Hematopoietic multipotent progenitor cell (in vitro differentiated cells): Measurements from ENCODE around the gene TRAPPC10. TPM values are rescaled to one million over a fixed set of nuclear protein-coding genes. Genes with fewer than 3 reads are reported as not detected.
"Not testable (repeated sequence)": the region's sequence is repeated elsewhere in the genome, so short reads cannot be mapped to it uniquely, and the experiment has no call there.

Source experiments
- DNase-seq, 3 donors: peaks; one replicate each; pipeline ENCODE4 v3.0.0-alpha.2; 2011 to 2015; ENCODE audit warnings: low read depth in 2 of 3, low spot score in 2 of 3
- total RNA-seq: library from RNA; depleted of rRNA; stranded (reverse); fragments of >200 nt; gene quantifications from one replicate; pipeline ENCODE4 v1.2.3, GENCODE V29; 2012

TRAPPC10 gene
- total RNA-seq, 1 donor: 29.9 TPM

DNA sequence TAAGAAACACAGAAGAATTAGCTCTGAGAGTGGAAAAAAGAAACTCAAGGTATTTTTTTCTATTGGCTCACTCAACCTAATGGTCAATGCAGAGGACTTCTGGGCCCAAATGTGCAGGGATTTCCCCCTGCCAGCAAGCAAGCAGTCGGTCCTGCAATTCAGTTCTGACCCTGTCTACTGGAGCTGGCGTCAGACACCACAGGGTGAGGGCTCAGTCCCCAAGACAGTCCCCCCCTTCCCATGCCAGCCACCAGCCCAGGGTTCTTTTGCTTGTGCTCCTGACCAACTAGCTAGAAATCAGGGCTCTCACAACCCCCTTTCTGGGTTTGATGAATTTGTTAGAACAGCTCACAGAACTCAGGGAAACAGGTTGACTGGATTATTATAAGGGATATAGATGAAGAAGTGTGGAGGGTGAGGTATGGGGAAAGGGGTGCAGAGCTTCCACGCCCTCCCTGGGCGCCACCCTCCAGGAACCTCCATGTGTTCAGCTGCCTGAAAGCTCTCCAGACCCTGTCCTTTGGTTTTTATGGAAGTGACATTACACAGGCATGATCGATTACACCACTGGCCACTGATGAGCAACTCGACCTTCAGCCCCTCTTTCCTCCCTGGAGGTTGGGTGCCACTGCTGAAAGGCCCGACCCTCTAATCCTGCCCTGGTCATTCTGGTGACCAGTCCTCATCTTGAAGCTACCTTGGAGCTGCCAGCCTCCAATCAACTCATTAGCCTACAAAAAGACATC is 72.6 kb downstream of the TRAPPC10 start:
- DNase-seq: no peak

DNA sequence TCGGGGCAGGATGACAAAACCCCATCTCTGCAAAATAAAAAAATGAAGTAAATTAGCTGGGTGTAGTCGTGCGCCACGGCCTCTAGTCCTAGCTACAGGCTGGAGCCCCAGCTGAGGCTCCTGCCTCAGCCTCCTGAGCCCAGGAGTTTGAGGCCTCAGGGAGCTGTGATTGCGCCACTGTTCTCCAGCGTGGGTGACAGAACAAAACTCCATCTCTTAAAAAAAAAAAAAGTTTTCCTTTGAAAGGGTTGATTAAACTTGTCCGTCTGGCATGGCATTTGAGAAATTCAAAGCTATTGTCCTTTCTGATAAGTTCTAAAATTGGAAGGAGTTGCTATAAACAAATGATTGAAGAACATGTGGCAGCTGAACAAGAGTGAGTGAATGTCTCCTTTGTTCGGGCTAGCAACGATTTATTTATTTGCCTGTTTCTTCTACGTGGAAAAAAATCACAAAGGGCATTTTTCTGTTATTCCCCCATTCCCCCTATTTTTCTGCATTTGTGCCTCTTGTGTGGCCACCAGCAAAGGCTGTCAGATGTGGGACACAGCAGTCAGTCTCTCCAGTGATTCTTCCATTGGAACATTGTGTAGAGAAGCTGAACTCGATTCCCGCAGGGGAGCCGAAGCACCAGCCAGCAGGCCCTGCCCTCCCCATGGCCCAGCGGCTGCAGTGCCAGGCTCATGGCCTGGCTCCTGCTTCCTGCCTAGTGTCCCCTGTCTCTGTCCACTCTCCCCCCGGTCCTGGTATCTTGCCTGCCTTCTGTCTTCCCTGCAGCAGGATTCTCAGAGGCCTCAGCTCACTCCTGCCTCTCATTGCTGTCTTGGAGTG is 73.6 kb downstream of the TRAPPC10 start:
- DNase-seq: no peak

DNA sequence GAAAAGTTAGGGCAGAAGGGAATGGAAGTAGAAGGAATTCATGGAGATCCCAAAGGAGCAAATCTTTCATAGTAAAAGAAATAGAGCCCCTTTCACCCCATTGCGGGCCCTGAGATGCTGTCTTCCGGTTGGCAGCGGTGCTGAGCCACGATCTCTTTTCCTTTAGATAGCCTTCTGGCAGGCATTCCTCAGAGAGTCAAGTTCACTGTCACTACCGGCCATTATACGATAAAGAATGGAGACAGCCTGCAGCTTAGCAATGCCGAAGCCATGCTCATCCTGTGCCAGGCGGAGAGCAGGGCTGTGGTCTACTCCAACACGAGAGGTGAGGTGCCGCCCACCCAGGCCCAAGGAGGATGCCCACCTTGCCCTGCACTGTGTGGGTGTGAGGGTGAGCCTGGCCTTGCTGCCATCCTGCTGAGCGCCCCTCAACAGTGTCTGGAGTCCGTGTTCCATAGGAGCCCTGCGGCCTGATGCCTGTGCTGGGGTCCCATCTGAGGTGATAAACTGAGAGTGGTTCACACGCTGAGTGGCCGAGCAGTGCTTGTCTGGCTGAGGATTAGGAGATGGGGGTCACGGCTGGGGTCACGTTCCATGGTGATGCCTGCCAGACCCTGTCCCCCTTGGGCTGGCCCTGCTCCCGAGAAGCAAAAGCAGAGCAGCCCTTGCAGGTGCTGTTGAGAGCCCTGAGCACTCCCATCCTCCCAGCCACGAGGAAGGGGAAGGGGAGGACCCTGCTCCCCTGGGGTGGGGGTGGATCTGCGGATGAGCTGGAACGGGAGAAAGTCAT is 74.7 kb downstream of the TRAPPC10 start:
- no peak for DNase-seq

- peak in 2 of 3 donors; percentile 81 to 94 for DNase-seq
Observed at GRCh38 chr21:44087426-44088400, 75.6 kb downstream of the TRAPPC10 start.

DNA sequence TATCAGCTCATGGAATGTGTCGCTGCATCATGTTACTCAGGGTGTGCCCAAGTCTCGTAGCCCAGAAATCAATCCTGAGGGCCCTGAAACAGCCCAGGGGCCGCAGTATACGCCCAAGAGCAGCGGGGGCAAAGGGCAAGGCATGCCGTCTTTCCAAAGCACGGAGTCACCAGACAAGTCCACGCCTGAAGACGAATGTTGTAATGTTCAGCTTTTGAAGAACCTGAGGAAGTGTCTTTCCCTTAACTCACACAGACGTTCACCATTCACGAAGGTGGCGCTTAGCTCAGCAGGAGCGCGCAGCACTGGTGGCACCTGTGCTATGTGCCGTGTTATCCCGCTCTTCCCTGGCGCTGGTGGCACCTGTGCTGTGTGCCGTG is 76.3 kb downstream of the TRAPPC10 start:
- no peak for DNase-seq

GRCh38 chr21:44089001-44089911 is 77.1 kb downstream of the TRAPPC10 start:
- peak in 2 of 3 donors; percentile 36 to 42 for DNase-seq

DNA sequence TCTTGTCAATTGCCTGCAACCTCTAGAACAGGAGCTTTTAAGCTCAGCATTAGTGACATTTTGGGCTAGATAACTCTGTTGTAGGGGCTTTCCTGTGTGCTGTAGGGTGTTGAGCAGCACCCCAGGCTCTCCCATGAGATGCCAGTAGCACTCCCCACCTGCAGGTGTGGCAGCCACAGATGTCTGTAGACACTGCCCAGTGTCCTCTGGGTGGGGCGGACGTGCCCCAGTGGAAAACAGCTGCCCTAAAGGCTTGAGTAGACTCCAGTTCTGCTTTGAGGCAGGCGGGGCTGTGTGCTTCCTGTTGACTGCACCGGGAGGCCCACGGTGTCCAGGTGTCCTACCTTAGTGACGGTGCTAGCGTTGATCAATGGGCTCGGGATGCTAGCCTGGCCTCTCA is 78.2 kb downstream of the TRAPPC10 start:
- DNase-seq: no peak

GRCh38 chr21:44092211-44092610 is 80.1 kb downstream of the TRAPPC10 start:
- DNase-seq: no peak

- no peak for DNase-seq
Observed at GRCh38 chr21:44093761-44094160, 81.7 kb downstream of the TRAPPC10 start.

DNA sequence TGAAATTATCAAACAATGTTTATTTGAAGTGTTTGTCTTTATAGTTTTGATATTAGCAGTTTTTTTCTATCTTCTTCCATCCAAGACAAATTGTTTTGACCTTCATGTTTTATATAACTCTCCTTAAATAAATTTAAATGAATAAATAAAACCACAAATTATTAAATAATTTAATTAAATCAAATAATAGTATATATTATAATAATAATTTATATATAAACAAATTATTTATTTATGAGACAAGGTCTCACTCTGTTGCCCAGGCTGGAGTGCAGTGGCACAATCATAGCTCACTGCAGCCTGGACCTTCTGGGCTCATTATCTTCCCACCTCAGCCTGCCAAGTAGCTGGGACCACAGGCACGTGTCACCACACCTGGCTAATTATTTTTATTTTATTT is 82.7 kb downstream of the TRAPPC10 start:
- DNase-seq: no peak

GRCh38 chr21:44098507-44098906 is 86.4 kb downstream of the TRAPPC10 start:
- not testable (repeated sequence) for DNase-seq

DNA sequence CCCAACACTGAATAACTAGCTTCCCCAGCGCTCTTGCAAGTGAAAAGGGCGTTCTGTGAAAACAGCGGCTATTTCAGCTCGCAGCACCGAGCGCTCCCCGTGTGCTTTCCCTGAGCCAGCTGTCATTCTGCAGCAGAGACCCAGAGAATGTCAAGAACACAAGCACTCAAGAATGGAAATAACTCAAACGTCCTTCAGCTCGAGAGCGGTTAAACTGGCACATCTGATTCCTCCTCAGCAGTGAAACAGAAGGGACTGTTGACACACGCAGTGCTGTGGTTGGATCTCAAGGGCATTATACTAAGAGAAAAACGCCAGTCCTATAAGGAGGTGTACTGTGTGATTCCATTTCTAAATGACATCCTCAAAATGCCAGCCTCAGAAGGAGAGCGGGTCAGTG is 86.9 kb downstream of the TRAPPC10 start:
- DNase-seq: not testable (repeated sequence)

GRCh38 chr21:44107026-44107501 is 95.0 kb downstream of the TRAPPC10 start, which contains the start of gene PWP2:
Gene PWP2 (plus strand): TSS chr21:44107399. CDS start chr21:44107417, 18 bp downstream.
- peak in 1 of 3 donors; percentile 43 for DNase-seq

GRCh38 chr21:44107589-44107988 is 95.5 kb downstream of the TRAPPC10 start:
- not testable (repeated sequence) for DNase-seq

DNA sequence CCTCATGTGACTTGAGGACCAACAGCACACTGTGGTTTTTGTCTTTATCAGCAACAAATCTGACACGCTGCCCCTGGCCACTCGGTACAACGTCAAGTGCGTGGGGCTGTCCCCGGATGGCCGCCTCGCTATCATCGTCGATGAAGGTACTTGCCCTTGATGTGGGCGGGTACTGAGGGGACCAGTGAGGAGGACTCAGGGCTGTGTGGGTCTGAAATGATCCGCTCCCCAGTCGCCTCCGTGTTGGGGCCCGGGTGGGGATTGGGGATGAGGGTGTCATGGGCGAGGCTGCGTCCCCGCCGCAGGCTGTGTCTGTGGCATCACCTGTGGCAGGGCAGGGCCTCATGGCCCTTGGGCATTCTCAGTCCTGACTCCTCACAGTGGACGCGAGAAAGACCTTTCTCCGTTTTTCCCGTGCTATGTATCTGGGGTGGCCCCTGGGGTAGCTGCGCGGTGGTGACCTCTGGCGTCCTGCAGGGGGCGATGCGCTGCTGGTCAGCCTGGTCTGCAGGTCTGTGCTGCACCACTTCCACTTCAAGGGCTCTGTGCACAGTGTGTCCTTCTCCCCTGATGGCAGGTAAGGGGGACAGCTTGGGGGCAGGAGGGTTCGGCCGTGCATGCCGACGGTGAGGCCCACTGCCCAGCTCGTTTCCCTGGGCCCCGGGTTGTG is 101.7 kb downstream of the TRAPPC10 start:
- DNase-seq: not testable (repeated sequence)

DNA sequence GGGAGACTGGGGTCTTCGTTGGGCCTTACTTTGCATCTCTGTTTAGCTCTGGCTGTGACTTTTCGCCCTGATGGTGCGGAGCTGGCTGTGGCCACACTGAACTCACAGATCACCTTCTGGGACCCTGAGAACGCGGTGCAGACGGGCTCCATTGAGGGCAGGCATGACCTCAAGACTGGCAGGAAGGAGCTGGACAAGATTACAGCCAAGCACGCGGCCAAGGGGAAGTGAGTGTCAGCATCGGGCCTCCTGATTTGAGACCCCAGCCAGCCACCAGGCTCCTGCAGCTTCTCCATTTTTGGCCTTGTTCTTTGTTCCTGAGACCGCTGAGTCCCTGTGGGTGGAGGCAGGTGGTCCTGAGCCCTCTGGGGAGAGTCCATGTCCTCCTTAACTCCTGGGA is 110.0 kb downstream of the TRAPPC10 start:
- not testable (repeated sequence) for DNase-seq

GRCh38 chr21:44127827-44128226 is 115.7 kb downstream of the TRAPPC10 start:
- not testable (repeated sequence) for DNase-seq

DNA sequence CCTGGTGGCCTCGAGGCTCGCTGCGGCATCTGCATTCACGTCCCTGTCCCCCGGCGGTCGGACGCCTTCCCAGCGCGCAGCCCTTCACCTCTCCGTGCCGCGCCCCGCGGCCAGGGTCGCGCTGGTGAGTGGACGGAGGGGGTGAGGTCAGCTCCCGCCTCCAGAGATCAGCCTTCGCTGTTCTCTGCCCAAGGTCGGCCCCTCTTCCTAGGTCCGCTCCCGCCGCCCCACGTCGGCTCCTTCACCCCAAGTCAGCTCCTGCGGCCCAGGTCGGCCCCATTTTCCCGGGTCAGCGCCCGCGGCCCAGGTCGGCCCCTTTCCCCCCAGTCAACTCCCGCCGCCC is 121.6 kb downstream of the TRAPPC10 start:
- not testable (repeated sequence) for DNase-seq
